Measurements from ENCODE around the gene ROBO2.

The ROBO2 gene

GRCh38 chr3:77626157-77626556, 586.3 kb downstream of the ROBO2 start:
- in situ Hi-C loops (cut with MboI; ENCODE audit: low sequenced_read_pairs) = no loop called here

- in situ Hi-C loops (cut with MboI; ENCODE audit: low sequenced_read_pairs) = no loop called here
These were observed 608.3 kb downstream of the ROBO2 start for GRCh38 chr3:77648214-77648613.

- in situ Hi-C loops (cut with MboI; ENCODE audit: low sequenced_read_pairs) = no loop called here
These were observed 608.8 kb downstream of the ROBO2 start for GRCh38 chr3:77648664-77649063.

GRCh38 chr3:77652624-77653023, 612.7 kb downstream of the ROBO2 start:
- in situ Hi-C loops (cut with MboI; ENCODE audit: low sequenced_read_pairs) = no loop called here

GRCh38 chr3:77655396-77655795, 615.5 kb downstream of the ROBO2 start:
- in situ Hi-C loops (cut with MboI; ENCODE audit: low sequenced_read_pairs) = no loop called here

- in situ Hi-C loops (cut with MboI; ENCODE audit: low sequenced_read_pairs) = no loop called here
These were observed 620.8 kb downstream of the ROBO2 start for GRCh38 chr3:77660718-77661117.

GRCh38 chr3:77667901-77668300, 628.0 kb downstream of the ROBO2 start:
- in situ Hi-C loops (cut with MboI; ENCODE audit: low sequenced_read_pairs) = no loop called here

- in situ Hi-C loops (cut with MboI; ENCODE audit: low sequenced_read_pairs) = no loop called here
These were observed 628.5 kb downstream of the ROBO2 start for GRCh38 chr3:77668376-77668775.

GRCh38 chr3:77672016-77672415, 632.1 kb downstream of the ROBO2 start:
- in situ Hi-C loops (cut with MboI; ENCODE audit: low sequenced_read_pairs) = no loop called here

GRCh38 chr3:77682162-77682561, 642.3 kb downstream of the ROBO2 start:
- in situ Hi-C loops (cut with MboI; ENCODE audit: low sequenced_read_pairs) = no loop called here

- in situ Hi-C loops (cut with MboI; ENCODE audit: low sequenced_read_pairs) = no loop called here
These were observed 644.2 kb downstream of the ROBO2 start for GRCh38 chr3:77684115-77684514.

- in situ Hi-C loops (cut with MboI; ENCODE audit: low sequenced_read_pairs) = no loop called here
These were observed 645.8 kb downstream of the ROBO2 start for GRCh38 chr3:77685713-77686112.

GRCh38 chr3:77686560-77686959, 646.7 kb downstream of the ROBO2 start:
- in situ Hi-C loops (cut with MboI; ENCODE audit: low sequenced_read_pairs) = no loop called here

- in situ Hi-C loops (cut with MboI; ENCODE audit: low sequenced_read_pairs) = no loop called here
These were observed 647.6 kb downstream of the ROBO2 start for GRCh38 chr3:77687545-77687944.

- in situ Hi-C loops (cut with MboI; ENCODE audit: low sequenced_read_pairs) = no loop called here
These were observed 650.5 kb downstream of the ROBO2 start for GRCh38 chr3:77690284-77690845.

- in situ Hi-C loops (cut with MboI; ENCODE audit: low sequenced_read_pairs) = no loop called here
These were observed 653.2 kb downstream of the ROBO2 start for GRCh38 chr3:77693147-77693546.

- in situ Hi-C loops (cut with MboI; ENCODE audit: low sequenced_read_pairs) = no loop called here
These were observed 659.3 kb downstream of the ROBO2 start for GRCh38 chr3:77699125-77699691.

Measured in HL-60/S4 treated with retinoic acid at 250 ng/mL for 4 days and 3 days (cell line).